Lung (tissue), 12 donors: ENCODE results near the gene MME. TPM values are rescaled to one million over a fixed set of nuclear protein-coding genes. Genes with fewer than 3 reads are reported as not detected.

Source experiments
- ATAC-seq: fragments of 200-7000 bp; cut with Tn5 transposase; one replicate; pipeline ENCODE4 v1.9.1; 2020; ENCODE audit warnings: moderate number of reproducible peaks; ENCODE audit not compliant: insufficient read depth, low FRiP score
- DNase-seq, 3 donors: peaks; one replicate each; pipeline ENCODE4 v3.0.0-alpha.2; 2013 to 2017
- H3K27ac ChIP-seq, 2 donors: one replicate each; pipeline ENCODE4 v1.5.1; 2013; ENCODE audit warnings: mild to moderate bottlenecking in 2 of 2, moderate library complexity in 2 of 2, control low read depth in 1 of 2, inconsistent platforms in 1 of 2, low read depth in 1 of 2, low read length in 1 of 2
- H3K27me3 ChIP-seq, 3 donors: one replicate each; pipeline ENCODE4 v1.5.1; 2013; ENCODE audit warnings: low read length in 2 of 3; ENCODE audit not compliant: control insufficient read depth in 3 of 3, insufficient read depth in 3 of 3
- H3K36me3 ChIP-seq, 4 donors: one replicate each; pipeline ENCODE4 v1.5.1; 2013; ENCODE audit warnings: low read length in 4 of 4, mild to moderate bottlenecking in 1 of 4, moderate library complexity in 1 of 4; ENCODE audit not compliant: control insufficient read depth in 4 of 4, insufficient read depth in 4 of 4
- H3K4me1 ChIP-seq, 5 donors: one replicate each; pipeline ENCODE4 v1.5.1; 2013; ENCODE audit warnings: low read length in 5 of 5, mild to moderate bottlenecking in 2 of 5, moderate library complexity in 1 of 5; ENCODE audit not compliant: control insufficient read depth in 5 of 5, insufficient read depth in 5 of 5
- H3K4me3 ChIP-seq: one replicate; pipeline ENCODE4 v1.5.1; 2013; ENCODE audit warnings: mild to moderate bottlenecking, control low read depth, moderate library complexity
- H3K9ac ChIP-seq, 2 donors: one replicate each; pipeline ENCODE4 v1.5.1; 2013; ENCODE audit warnings: low read length in 2 of 2, control low read depth in 1 of 2; ENCODE audit not compliant: insufficient read depth in 1 of 2
- H3K9me3 ChIP-seq, 4 donors: one replicate each; pipeline ENCODE4 v1.5.1; 2013; ENCODE audit warnings: low read length in 3 of 4, mild to moderate bottlenecking in 1 of 4, moderate library complexity in 1 of 4; ENCODE audit not compliant: control insufficient read depth in 4 of 4, insufficient read depth in 3 of 4
- WGBS, 2 donors: extraction: QIAGEN DNeasy Blood & Tissue Kit; methylation state at CpG; one replicate each; pipeline ENCODE4 v1.1.7; 2013; 5-methylcytosine and 5-hydroxymethylcytosine counted together
- polyA plus RNA-seq, 2 donors: library from polyadenylated mRNA; stranded (reverse); fragments of 200-250 nt; gene quantifications; one replicate each; pipeline ENCODE4 v1.2.1, GENCODE V29; 2013
- total RNA-seq, 2 donors: library from RNA; depleted of rRNA in 1 of 2; stranded (reverse); fragments of >200 nt in 1 of 2; gene quantifications; one replicate each; pipeline ENCODE4 v1.2.1, GENCODE V29; 2014 to 2021
- TF ChIP-seq, protein P1 (sequence below): IDR thresholded peaks from 2 replicates; pipeline ENCODE4 v1.5.1; 2012; ENCODE audit warnings: mild to moderate bottlenecking; ENCODE audit errors: control extremely low read depth, extremely low read depth
- donor health status: control.
- donor health status: control.
- donor health status: Bipolar disorder and iron deficiency.
- donor health status: healthy.
- donor health status: DM: yes; HTN: yes; CAD: no.

MME gene
- total and polyA plus RNA-seq, 4 donors, result 7.9 to 41.0 (median 9.2) TPM

DNA sequence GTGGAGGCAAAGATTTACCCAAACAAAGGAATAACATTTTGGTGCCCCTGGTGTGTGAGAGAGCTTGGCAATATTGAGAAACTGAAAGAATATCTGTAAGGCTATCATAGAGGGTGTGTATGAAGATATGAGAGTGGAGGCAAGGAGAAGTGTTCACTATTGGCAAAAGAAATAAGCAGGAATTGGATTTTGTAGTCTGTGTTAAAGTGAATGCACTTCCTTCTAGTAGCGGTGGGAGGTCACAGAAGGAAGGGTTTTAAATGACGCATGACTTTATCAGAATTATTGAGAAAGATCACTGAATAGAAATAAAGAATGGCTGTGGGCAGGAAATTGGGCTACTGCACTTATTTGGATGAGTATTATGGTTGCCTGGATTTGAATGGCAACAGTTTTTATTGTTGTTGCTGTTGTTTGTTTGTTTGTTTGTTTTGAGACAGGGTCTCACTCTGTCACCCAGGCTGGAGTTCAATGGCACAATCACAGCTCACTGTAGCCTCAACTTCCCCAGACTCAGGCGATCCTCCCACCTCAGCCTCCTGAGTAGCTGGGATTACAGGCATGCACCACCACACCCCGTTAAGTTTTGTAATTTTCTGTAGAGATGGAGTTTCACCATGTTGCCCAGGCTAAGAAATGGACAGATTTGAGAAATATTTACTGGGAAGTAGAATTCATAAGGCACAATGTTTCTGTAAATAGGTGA is 16.3 kb downstream of the MME start:
- 69 to 85% methylated on average over 4 of the region's 4 CpGs for WGBS, 2 donors
- no peak overlapping the region for H3K4me3 ChIP-seq
- TF ChIP-seq, protein P1, sequence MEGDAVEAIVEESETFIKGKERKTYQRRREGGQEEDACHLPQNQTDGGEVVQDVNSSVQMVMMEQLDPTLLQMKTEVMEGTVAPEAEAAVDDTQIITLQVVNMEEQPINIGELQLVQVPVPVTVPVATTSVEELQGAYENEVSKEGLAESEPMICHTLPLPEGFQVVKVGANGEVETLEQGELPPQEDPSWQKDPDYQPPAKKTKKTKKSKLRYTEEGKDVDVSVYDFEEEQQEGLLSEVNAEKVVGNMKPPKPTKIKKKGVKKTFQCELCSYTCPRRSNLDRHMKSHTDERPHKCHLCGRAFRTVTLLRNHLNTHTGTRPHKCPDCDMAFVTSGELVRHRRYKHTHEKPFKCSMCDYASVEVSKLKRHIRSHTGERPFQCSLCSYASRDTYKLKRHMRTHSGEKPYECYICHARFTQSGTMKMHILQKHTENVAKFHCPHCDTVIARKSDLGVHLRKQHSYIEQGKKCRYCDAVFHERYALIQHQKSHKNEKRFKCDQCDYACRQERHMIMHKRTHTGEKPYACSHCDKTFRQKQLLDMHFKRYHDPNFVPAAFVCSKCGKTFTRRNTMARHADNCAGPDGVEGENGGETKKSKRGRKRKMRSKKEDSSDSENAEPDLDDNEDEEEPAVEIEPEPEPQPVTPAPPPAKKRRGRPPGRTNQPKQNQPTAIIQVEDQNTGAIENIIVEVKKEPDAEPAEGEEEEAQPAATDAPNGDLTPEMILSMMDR, result no peak
- no peaks in the 10 kb centered on the region for H3K4me1 ChIP-seq
- DNase-seq, result no peak
- H3K27me3 ChIP-seq, result no peaks in the 10 kb centered on the region
- H3K36me3 ChIP-seq, result no peaks in the 10 kb centered on the region
- no peak overlapping the region for H3K9ac ChIP-seq
- no peak for ATAC-seq
- no peaks in the 10 kb centered on the region for H3K9me3 ChIP-seq
- no peak overlapping the region for H3K27ac ChIP-seq

DNA sequence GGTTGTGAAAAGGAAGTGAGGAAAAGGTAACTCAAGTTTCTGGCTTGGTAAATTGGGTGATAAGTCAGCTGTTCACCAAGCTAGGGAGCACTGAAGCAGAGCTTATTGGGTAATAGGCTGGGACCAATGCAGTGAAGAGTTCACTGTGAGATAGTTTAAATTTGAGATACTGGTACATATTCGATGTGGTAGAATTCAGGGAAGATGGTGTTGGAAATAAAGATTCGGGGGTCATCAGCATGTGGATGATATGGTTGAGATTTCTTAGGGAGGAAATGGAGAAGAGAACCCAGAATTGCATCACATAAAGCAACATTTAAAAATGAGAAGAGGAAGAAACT is 16.9 kb downstream of the MME start:
- Histone ChIP-seq H3K36me3 (no peaks in the 10 kb centered on the region), H3K4me3 (no peak overlapping the region), H3K27ac (no peak overlapping the region), H3K4me1 (no peaks in the 10 kb centered on the region), H3K27me3 (no peaks in the 10 kb centered on the region), H3K9me3 (no peaks in the 10 kb centered on the region), H3K9ac (no peak overlapping the region)
- ATAC-seq, result no peak
- WGBS, 2 donors, result 71 to 85% methylated on average over 2 of the region's 2 CpGs
- DNase-seq, result no peak
- TF ChIP-seq, protein P1, result no peak

DNA sequence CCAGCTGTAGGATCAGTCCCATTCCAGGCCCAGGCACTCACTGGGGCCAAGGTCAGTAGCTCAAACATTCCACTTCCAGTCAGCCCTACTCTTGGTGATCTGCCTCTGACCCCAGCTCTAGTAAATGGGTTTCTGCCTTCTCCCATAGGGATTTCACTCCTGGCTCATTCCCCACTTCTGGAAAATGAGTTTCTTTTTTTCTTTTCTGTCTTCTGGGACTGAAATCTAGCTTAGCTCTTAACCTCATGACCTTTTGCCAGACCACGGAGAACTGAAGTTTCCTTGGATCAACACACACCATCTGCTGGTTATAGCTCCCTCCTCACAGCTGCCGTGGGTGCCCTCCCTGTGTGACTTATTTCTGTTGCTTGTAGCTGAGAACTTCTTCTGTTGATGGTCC is 21.3 kb downstream of the MME start:
- Histone ChIP-seq H3K9ac (no peak overlapping the region), H3K9me3 (peaks cover 0 to 2% (median 0%) of the 10 kb centered on the region in 4 donors), H3K36me3 (no peaks in the 10 kb centered on the region), H3K27me3 (no peaks in the 10 kb centered on the region), H3K4me1 (peaks cover 0 to 22% (median 0%) of the 10 kb centered on the region in 5 donors), H3K27ac (no peak overlapping the region), H3K4me3 (no peak overlapping the region)
- no peak for ATAC-seq
- WGBS, 2 donors, result 29 to 68% methylated on average over 2 of the region's 2 CpGs
- no peak for DNase-seq
- TF ChIP-seq, protein P1, result no peak

DNA sequence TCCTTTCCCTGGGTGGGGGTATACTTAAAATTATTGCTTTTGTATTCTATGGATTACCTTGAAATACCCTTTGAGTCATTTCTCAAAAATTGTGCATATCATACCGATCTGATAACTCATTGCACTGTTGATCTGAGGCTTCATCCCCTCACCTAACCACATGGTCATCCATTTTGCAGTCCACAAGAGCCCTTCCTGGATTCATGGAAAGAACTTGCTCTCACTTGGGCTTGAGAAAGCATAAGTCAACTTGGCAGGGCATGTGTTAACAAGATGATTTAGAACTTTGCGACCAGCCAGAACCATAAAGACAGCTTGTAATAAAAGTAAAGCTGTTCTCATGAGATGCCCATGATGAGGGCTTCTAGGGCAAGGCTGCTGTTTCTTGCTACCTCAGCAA is 22.2 kb downstream of the MME start:
- no peak for DNase-seq
- Histone ChIP-seq H3K36me3 (no peaks in the 10 kb centered on the region), H3K4me1 (peaks cover 0 to 26% (median 0%) of the 10 kb centered on the region in 5 donors), H3K27ac (no peak overlapping the region), H3K9ac (no peak overlapping the region), H3K4me3 (no peak overlapping the region), H3K27me3 (no peaks in the 10 kb centered on the region), H3K9me3 (peaks cover 0 to 2% (median 0%) of the 10 kb centered on the region in 4 donors)
- TF ChIP-seq, protein P1, result no peak
- no peak for ATAC-seq
- 71 to 93% methylated on average over 2 of the region's 2 CpGs for WGBS, 2 donors
